Measurements from ENCODE around the gene APPBP2. TPM values are rescaled to one million over a fixed set of nuclear protein-coding genes. Genes with fewer than 3 reads are reported as not detected.
"Not testable (repeated sequence)": the region's sequence is repeated elsewhere in the genome, so short reads cannot be mapped to it uniquely, and the experiment has no call there.

The APPBP2 gene
- total RNA-seq, 1 experiment from 2014 or later: 21.5 TPM

GRCh38 chr17:60502145-60502544, 23.9 kb downstream of the APPBP2 start:
- Histone ChIP-seq H3K4me1 (ENCODE audit: low read length) (no peaks in the 10 kb centered on the region), H3K27ac (ENCODE audit: low read length) (no peak overlapping the region), H3K9me2 (replicated peaks; ENCODE audit: insufficient read depth, low read length) (no peaks in the 10 kb centered on the region), H3K4me3 (ENCODE audit: low read length) (no peak overlapping the region), H4K20me1 (ENCODE audit: insufficient read depth, low read depth, low read length) (no peaks in the 10 kb centered on the region), H3K9ac (ENCODE audit: low read length) (no peak overlapping the region), H3K36me3 (ENCODE audit: insufficient read depth, low read length) (peaks cover 22% of the 10 kb centered on the region), H2AFZ (ENCODE audit: low read length) (no peak overlapping the region), H3K27me3 (ENCODE audit: low read length) (no peaks in the 10 kb centered on the region), H3K9me3 (ENCODE audit: low read length) (no peaks in the 10 kb centered on the region), H3K79me2 (ENCODE audit: low read length) (peaks cover 84% of the 10 kb centered on the region), H3K4me2 (ENCODE audit: low read depth, low read length, poor library complexity, severe bottlenecking) (no peak overlapping the region)
- DNase-seq: no peak

- DNase-seq: no peak
- no peak overlapping the region for H3K9ac ChIP-seq (ENCODE audit: low read length)
- no peak overlapping the region for H3K27ac ChIP-seq (ENCODE audit: low read length)
- no peaks in the 10 kb centered on the region for H3K4me1 ChIP-seq (ENCODE audit: low read length)
- peaks cover 25% of the 10 kb centered on the region for H3K36me3 ChIP-seq (ENCODE audit: insufficient read depth, low read length)
- no peaks in the 10 kb centered on the region for H4K20me1 ChIP-seq (ENCODE audit: insufficient read depth, low read depth, low read length)
- no peaks in the 10 kb centered on the region for H3K9me2 ChIP-seq (replicated peaks; ENCODE audit: insufficient read depth, low read length)
- H3K79me2 ChIP-seq (ENCODE audit: low read length): peaks cover 82% of the 10 kb centered on the region
- no peak overlapping the region for H2AFZ ChIP-seq (ENCODE audit: low read length)
- no peak overlapping the region for H3K4me3 ChIP-seq (ENCODE audit: low read length)
- H3K4me2 ChIP-seq (ENCODE audit: low read depth, low read length, poor library complexity, severe bottlenecking): no peak overlapping the region
- H3K9me3 ChIP-seq (ENCODE audit: low read length): no peaks in the 10 kb centered on the region
- H3K27me3 ChIP-seq (ENCODE audit: low read length): no peaks in the 10 kb centered on the region
These were observed 24.5 kb downstream of the APPBP2 start for GRCh38 chr17:60501589-60501988.

- Histone ChIP-seq H3K4me2 (ENCODE audit: low read depth, low read length, poor library complexity, severe bottlenecking) (no peak overlapping the region), H3K27ac (ENCODE audit: low read length) (no peak overlapping the region), H3K9me2 (replicated peaks; ENCODE audit: insufficient read depth, low read length) (no peaks in the 10 kb centered on the region), H3K4me3 (ENCODE audit: low read length) (no peak overlapping the region), H3K79me2 (ENCODE audit: low read length) (peaks cover 40% of the 10 kb centered on the region), H3K9me3 (ENCODE audit: low read length) (peaks cover 6% of the 10 kb centered on the region; the same call in 1 of the 2 replicates), H2AFZ (ENCODE audit: low read length) (no peak overlapping the region), H4K20me1 (ENCODE audit: insufficient read depth, low read depth, low read length) (no peaks in the 10 kb centered on the region), H3K27me3 (ENCODE audit: low read length) (no peaks in the 10 kb centered on the region), H3K9ac (ENCODE audit: low read length) (no peak overlapping the region), H3K4me1 (ENCODE audit: low read length) (no peaks in the 10 kb centered on the region), H3K36me3 (ENCODE audit: insufficient read depth, low read length) (peaks cover 72% of the 10 kb centered on the region)
- no peak for DNase-seq
These were observed 30.0 kb downstream of the APPBP2 start for GRCh38 chr17:60496041-60496440.

GRCh38 chr17:60495260-60495659, 30.8 kb downstream of the APPBP2 start:
- H3K9ac ChIP-seq (ENCODE audit: low read length): no peak overlapping the region
- H3K4me1 ChIP-seq (ENCODE audit: low read length): no peaks in the 10 kb centered on the region
- H3K4me3 ChIP-seq (ENCODE audit: low read length): no peak overlapping the region
- H4K20me1 ChIP-seq (ENCODE audit: insufficient read depth, low read depth, low read length): no peaks in the 10 kb centered on the region
- no peak overlapping the region for H3K4me2 ChIP-seq (ENCODE audit: low read depth, low read length, poor library complexity, severe bottlenecking)
- H3K36me3 ChIP-seq (ENCODE audit: insufficient read depth, low read length): peaks cover 72% of the 10 kb centered on the region
- no peak for DNase-seq
- H3K79me2 ChIP-seq (ENCODE audit: low read length): peaks cover 33% of the 10 kb centered on the region
- H2AFZ ChIP-seq (ENCODE audit: low read length): no peak overlapping the region
- H3K9me3 ChIP-seq (ENCODE audit: low read length): peaks cover 6% of the 10 kb centered on the region; the same call in 1 of the 2 replicates
- no peaks in the 10 kb centered on the region for H3K9me2 ChIP-seq (replicated peaks; ENCODE audit: insufficient read depth, low read length)
- H3K27me3 ChIP-seq (ENCODE audit: low read length): no peaks in the 10 kb centered on the region
- no peak overlapping the region for H3K27ac ChIP-seq (ENCODE audit: low read length)

- Histone ChIP-seq H3K9me2 (replicated peaks; ENCODE audit: insufficient read depth, low read length) (no peaks in the 10 kb centered on the region), H3K9me3 (ENCODE audit: low read length) (peaks cover 6% of the 10 kb centered on the region; the same call in 1 of the 2 replicates), H3K27ac (ENCODE audit: low read length) (no peak overlapping the region), H3K4me2 (ENCODE audit: low read depth, low read length, poor library complexity, severe bottlenecking) (no peak overlapping the region), H3K27me3 (ENCODE audit: low read length) (no peaks in the 10 kb centered on the region), H3K4me1 (ENCODE audit: low read length) (no peaks in the 10 kb centered on the region), H3K4me3 (ENCODE audit: low read length) (no peak overlapping the region), H3K9ac (ENCODE audit: low read length) (no peak overlapping the region), H4K20me1 (ENCODE audit: insufficient read depth, low read depth, low read length) (no peaks in the 10 kb centered on the region), H2AFZ (ENCODE audit: low read length) (no peak overlapping the region), H3K36me3 (ENCODE audit: insufficient read depth, low read length) (peaks cover 63% of the 10 kb centered on the region), H3K79me2 (ENCODE audit: low read length) (peaks cover 25% of the 10 kb centered on the region)
- no peak for DNase-seq
These were observed 32.2 kb downstream of the APPBP2 start for GRCh38 chr17:60493847-60494321.

GRCh38 chr17:60491771-60492170, 34.3 kb downstream of the APPBP2 start:
- no peak overlapping the region for H3K27ac ChIP-seq (ENCODE audit: low read length)
- H3K4me3 ChIP-seq (ENCODE audit: low read length): no peak overlapping the region
- H3K9ac ChIP-seq (ENCODE audit: low read length): no peak overlapping the region
- peaks cover 50% of the 10 kb centered on the region for H3K36me3 ChIP-seq (ENCODE audit: insufficient read depth, low read length)
- H3K79me2 ChIP-seq (ENCODE audit: low read length): peaks cover 12% of the 10 kb centered on the region
- no peaks in the 10 kb centered on the region for H3K9me2 ChIP-seq (replicated peaks; ENCODE audit: insufficient read depth, low read length)
- DNase-seq: no peak
- H2AFZ ChIP-seq (ENCODE audit: low read length): no peak overlapping the region
- H3K27me3 ChIP-seq (ENCODE audit: low read length): no peaks in the 10 kb centered on the region
- H3K9me3 ChIP-seq (ENCODE audit: low read length): peaks cover 6% of the 10 kb centered on the region; the same call in 1 of the 2 replicates
- H4K20me1 ChIP-seq (ENCODE audit: insufficient read depth, low read depth, low read length): no peaks in the 10 kb centered on the region
- no peak overlapping the region for H3K4me2 ChIP-seq (ENCODE audit: low read depth, low read length, poor library complexity, severe bottlenecking)
- no peaks in the 10 kb centered on the region for H3K4me1 ChIP-seq (ENCODE audit: low read length)

- not testable (repeated sequence) for H3K27me3 ChIP-seq (ENCODE audit: low read length); H3K9ac ChIP-seq (ENCODE audit: low read length); H2AFZ ChIP-seq (ENCODE audit: low read length); H4K20me1 ChIP-seq (ENCODE audit: insufficient read depth, low read depth, low read length); DNase-seq; H3K4me2 ChIP-seq (ENCODE audit: low read depth, low read length, poor library complexity, severe bottlenecking); H3K9me2 ChIP-seq (replicated peaks; ENCODE audit: insufficient read depth, low read length); H3K27ac ChIP-seq (ENCODE audit: low read length); H3K4me1 ChIP-seq (ENCODE audit: low read length); H3K4me3 ChIP-seq (ENCODE audit: low read length); H3K9me3 ChIP-seq (ENCODE audit: low read length); H3K79me2 ChIP-seq (ENCODE audit: low read length)
- H3K36me3 ChIP-seq (ENCODE audit: insufficient read depth, low read length): peaks cover 42% of the 10 kb centered on the region
These were observed 35.4 kb downstream of the APPBP2 start for GRCh38 chr17:60490594-60490993.

GRCh38 chr17:60481604-60482003, 44.4 kb downstream of the APPBP2 start:
- no peaks in the 10 kb centered on the region for H3K4me1 ChIP-seq (ENCODE audit: low read length)
- H3K9me2 ChIP-seq (replicated peaks; ENCODE audit: insufficient read depth, low read length): no peaks in the 10 kb centered on the region
- peaks cover 7% of the 10 kb centered on the region for H3K79me2 ChIP-seq (ENCODE audit: low read length)
- no peak for DNase-seq
- no peak overlapping the region for H2AFZ ChIP-seq (ENCODE audit: low read length)
- no peak overlapping the region for H3K27ac ChIP-seq (ENCODE audit: low read length)
- H3K4me3 ChIP-seq (ENCODE audit: low read length): no peak overlapping the region
- no peaks in the 10 kb centered on the region for H3K27me3 ChIP-seq (ENCODE audit: low read length)
- peaks cover 8% of the 10 kb centered on the region; the same call in 1 of the 2 replicates for H3K36me3 ChIP-seq (ENCODE audit: insufficient read depth, low read length)
- no peak overlapping the region for H3K9ac ChIP-seq (ENCODE audit: low read length)
- no peaks in the 10 kb centered on the region for H3K9me3 ChIP-seq (ENCODE audit: low read length)
- H3K4me2 ChIP-seq (ENCODE audit: low read depth, low read length, poor library complexity, severe bottlenecking): no peak overlapping the region
- no peaks in the 10 kb centered on the region for H4K20me1 ChIP-seq (ENCODE audit: insufficient read depth, low read depth, low read length)

Data from Karpas-422 (cell line).